ENCODE data around the gene CPEB3. TPM values are rescaled to one million over a fixed set of nuclear protein-coding genes. Genes with fewer than 3 reads are reported as not detected.
"Not testable (repeated sequence)": the region's sequence is repeated elsewhere in the genome, so short reads cannot be mapped to it uniquely, and the experiment has no call there.

Gene CPEB3
- total RNA-seq, 1 donor from 2014 or later: 1.1 TPM

DNA sequence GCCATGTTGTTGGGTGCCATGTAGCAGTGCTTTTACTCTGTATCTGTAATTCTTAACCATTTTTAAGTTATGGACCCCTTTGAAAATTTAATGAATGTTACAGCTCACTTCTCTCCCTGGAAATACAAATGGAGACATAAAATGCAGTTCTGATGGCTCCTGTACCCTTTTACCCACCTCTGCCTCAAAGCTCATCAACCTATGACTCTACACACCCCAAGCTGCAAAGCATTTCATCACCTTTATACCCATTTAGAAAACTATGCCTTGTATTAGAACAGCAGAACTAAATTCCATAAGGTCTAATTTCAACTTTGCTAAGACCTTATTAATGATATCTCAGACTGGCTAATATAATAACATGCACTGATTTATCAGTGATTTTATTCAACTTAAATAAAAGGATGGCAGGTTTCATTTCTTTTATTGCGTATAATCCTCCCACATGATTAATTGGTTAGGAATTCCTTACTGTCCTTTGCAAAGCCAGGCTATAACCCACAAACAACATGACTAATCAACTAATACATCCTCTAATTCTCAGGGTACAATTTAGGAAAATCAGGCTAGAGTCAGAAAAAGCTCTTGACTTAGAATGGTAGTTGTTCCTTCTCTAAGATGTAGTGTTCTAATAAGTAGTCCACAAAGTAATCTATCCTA, 68.1 kb downstream of the CPEB3 start:
- Mint-ChIP-seq H3K27ac (ENCODE audit: unreplicated experiment) (no peak overlapping the region), H3K36me3 (ENCODE audit: low read depth) (no peaks in the 10 kb centered on the region), H3K9me3 (ENCODE audit: low read depth) (no peaks in the 10 kb centered on the region), H3K4me3 (ENCODE audit: unreplicated experiment) (no peak overlapping the region), H3K27me3 (ENCODE audit: low read depth) (no peaks in the 10 kb centered on the region), H3K4me1 (ENCODE audit: low read depth) (peaks cover 7% of the 10 kb centered on the region)
- TF ChIP-seq, protein P1, sequence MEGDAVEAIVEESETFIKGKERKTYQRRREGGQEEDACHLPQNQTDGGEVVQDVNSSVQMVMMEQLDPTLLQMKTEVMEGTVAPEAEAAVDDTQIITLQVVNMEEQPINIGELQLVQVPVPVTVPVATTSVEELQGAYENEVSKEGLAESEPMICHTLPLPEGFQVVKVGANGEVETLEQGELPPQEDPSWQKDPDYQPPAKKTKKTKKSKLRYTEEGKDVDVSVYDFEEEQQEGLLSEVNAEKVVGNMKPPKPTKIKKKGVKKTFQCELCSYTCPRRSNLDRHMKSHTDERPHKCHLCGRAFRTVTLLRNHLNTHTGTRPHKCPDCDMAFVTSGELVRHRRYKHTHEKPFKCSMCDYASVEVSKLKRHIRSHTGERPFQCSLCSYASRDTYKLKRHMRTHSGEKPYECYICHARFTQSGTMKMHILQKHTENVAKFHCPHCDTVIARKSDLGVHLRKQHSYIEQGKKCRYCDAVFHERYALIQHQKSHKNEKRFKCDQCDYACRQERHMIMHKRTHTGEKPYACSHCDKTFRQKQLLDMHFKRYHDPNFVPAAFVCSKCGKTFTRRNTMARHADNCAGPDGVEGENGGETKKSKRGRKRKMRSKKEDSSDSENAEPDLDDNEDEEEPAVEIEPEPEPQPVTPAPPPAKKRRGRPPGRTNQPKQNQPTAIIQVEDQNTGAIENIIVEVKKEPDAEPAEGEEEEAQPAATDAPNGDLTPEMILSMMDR (IDR thresholded peaks at IDR 0.05): no peak
- DNase-seq (ENCODE audit: low spot score): no peak

DNA sequence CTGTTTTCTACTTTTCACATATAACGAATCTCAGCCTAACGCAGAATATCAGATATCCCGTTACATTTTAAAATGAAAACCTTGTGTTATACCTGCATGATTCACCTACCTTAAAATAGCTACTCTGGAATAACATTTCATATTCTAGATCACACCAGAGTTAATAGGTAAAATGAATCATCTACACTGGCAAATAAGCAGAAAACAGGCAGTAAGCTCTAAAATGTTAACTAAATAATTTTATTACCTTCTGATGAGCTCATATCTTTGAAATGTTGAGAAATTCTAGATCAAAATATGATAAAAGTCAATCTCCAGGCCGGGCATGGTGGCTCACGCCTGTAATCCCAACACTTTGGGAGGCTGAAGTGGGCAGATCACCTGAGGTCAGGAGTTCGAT, 71.3 kb downstream of the CPEB3 start:
- no peaks in the 10 kb centered on the region for H3K9me3 Mint-ChIP-seq (ENCODE audit: low read depth)
- TF ChIP-seq, protein P1 (IDR thresholded peaks at IDR 0.05): no peak
- peaks cover 7% of the 10 kb centered on the region for H3K4me1 Mint-ChIP-seq (ENCODE audit: low read depth)
- H3K4me3 Mint-ChIP-seq (ENCODE audit: unreplicated experiment): no peak overlapping the region
- no peaks in the 10 kb centered on the region for H3K27me3 Mint-ChIP-seq (ENCODE audit: low read depth)
- DNase-seq (ENCODE audit: low spot score): no peak
- no peak overlapping the region for H3K27ac Mint-ChIP-seq (ENCODE audit: unreplicated experiment)
- no peaks in the 10 kb centered on the region for H3K36me3 Mint-ChIP-seq (ENCODE audit: low read depth)

DNA sequence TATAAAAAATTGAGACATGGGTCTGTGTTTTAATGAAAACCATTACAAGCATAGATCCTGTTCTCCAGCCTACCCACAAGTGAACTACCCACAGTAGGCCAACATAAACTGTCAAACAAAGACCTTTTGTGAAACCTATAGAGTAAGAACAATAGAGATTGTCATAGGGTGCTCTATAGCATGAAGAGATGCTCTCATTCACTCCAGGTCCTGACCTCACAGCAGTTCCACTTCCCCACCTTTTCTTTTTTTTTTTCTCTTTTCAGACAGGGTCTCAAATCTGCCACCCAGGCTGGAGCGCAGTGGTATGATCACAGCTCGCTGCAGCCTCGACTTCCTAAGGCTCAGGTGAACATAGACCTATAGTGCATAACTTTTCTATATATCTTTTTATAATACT, 72.3 kb downstream of the CPEB3 start:
- no peak for DNase-seq (ENCODE audit: low spot score)
- TF ChIP-seq, protein P1 (IDR thresholded peaks at IDR 0.05): no peak
- Mint-ChIP-seq H3K27me3 (ENCODE audit: low read depth) (no peaks in the 10 kb centered on the region), H3K36me3 (ENCODE audit: low read depth) (no peaks in the 10 kb centered on the region), H3K9me3 (ENCODE audit: low read depth) (no peaks in the 10 kb centered on the region), H3K4me1 (ENCODE audit: low read depth) (peaks cover 7% of the 10 kb centered on the region), H3K4me3 (ENCODE audit: unreplicated experiment) (no peak overlapping the region), H3K27ac (ENCODE audit: unreplicated experiment) (no peak overlapping the region)

DNA sequence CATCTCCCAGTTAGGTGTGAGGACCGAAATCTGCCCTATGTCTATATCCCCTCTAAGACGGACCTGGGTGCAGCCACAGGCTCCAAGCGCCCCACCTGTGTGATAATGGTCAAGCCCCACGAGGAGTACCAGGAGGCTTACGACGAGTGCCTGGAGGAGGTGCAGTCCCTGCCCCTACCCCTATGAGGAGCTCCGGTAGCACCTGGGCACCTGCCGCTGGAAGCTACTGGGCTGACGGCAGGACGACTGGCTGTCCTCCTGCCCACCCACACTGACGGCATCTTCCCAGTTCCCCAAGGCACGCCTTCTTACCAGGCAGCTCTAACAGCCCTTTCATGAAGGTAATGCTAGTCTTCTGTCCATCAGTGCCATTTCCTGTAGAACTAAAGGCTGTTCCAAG, 74.3 kb downstream of the CPEB3 start:
- not testable (repeated sequence) for H3K4me1 Mint-ChIP-seq (ENCODE audit: low read depth); DNase-seq (ENCODE audit: low spot score); H3K9me3 Mint-ChIP-seq (ENCODE audit: low read depth); H3K36me3 Mint-ChIP-seq (ENCODE audit: low read depth); H3K27me3 Mint-ChIP-seq (ENCODE audit: low read depth); H3K27ac Mint-ChIP-seq (ENCODE audit: unreplicated experiment); H3K4me3 Mint-ChIP-seq (ENCODE audit: unreplicated experiment)

DNA sequence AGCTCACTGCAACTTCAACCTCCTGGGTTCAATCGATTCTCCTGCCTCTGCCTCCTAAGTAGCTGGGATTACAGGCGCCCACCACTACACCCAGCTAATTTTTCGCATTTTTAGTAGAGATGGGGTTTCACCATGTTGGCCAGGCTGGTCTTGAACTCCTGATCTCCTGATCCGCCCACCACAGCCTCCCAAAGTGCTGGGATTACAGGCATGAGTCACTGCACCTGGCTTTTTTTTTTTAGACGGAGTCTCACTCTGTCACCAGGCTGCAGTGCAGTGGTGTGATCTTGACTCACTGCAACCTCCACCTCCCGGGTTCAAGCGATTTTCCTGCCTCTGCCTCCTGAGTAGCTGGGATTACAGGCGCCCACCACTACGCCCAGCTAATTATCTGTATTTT, 75.7 kb downstream of the CPEB3 start:
- H3K27me3 Mint-ChIP-seq (ENCODE audit: low read depth); H3K9me3 Mint-ChIP-seq (ENCODE audit: low read depth); H3K27ac Mint-ChIP-seq (ENCODE audit: unreplicated experiment); H3K4me1 Mint-ChIP-seq (ENCODE audit: low read depth); H3K4me3 Mint-ChIP-seq (ENCODE audit: unreplicated experiment); DNase-seq (ENCODE audit: low spot score); H3K36me3 Mint-ChIP-seq (ENCODE audit: low read depth): not testable (repeated sequence)

DNA sequence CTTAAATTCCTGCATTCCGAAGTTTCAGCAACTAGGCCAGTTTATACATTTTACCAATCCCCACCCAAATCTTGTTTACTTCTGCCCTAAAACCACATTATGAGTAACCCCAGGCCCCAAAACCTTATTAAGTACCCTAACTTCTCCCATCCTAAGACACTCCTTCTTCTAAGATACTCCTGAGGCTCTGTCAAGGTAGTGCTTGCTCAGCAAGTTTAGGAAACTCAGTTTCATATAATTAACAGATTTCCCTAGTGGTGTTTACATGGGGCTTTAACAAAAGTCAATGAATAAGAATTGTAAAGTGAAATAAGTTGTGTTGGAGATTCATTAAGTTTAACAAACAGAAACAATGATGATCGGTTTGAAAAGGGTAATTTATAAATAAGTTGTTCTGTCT, 77.8 kb downstream of the CPEB3 start:
- Mint-ChIP-seq H3K4me3 (ENCODE audit: unreplicated experiment) (no peak overlapping the region), H3K36me3 (ENCODE audit: low read depth) (no peaks in the 10 kb centered on the region), H3K27me3 (ENCODE audit: low read depth) (no peaks in the 10 kb centered on the region), H3K9me3 (ENCODE audit: low read depth) (no peaks in the 10 kb centered on the region), H3K4me1 (ENCODE audit: low read depth) (peaks cover 15% of the 10 kb centered on the region), H3K27ac (ENCODE audit: unreplicated experiment) (no peak overlapping the region)
- TF ChIP-seq, protein P1 (IDR thresholded peaks at IDR 0.05): no peak
- no peak for DNase-seq (ENCODE audit: low spot score)

Measured in chondrocyte (in vitro differentiated cells).